ENCODE data around the gene AP5B1.
"Not testable (repeated sequence)": the region's sequence is repeated elsewhere in the genome, so short reads cannot be mapped to it uniquely, and the experiment has no call there.

AP5B1 gene

GRCh38 chr11:65735111-65735510 is 45.7 kb downstream of the AP5B1 start:
- H3K9me3 ChIP-seq (ENCODE audit: control insufficient read depth, low read length); H3K36me3 ChIP-seq (ENCODE audit: control insufficient read depth, insufficient read depth, low read length); H3K4me1 ChIP-seq (ENCODE audit: control insufficient read depth, insufficient read depth, low read length); H3K4me3 ChIP-seq (ENCODE audit: low read length); H3K27me3 ChIP-seq (ENCODE audit: control insufficient read depth, insufficient read depth, low read length); H3K9ac ChIP-seq (ENCODE audit: low read length): not testable (repeated sequence)

- no peak overlapping the region for H3K4me3 ChIP-seq (ENCODE audit: low read length)
- H3K9me3 ChIP-seq (ENCODE audit: control insufficient read depth, low read length) = no peaks in the 10 kb centered on the region
- no peak overlapping the region for H3K9ac ChIP-seq (ENCODE audit: low read length)
- no peaks in the 10 kb centered on the region for H3K27me3 ChIP-seq (ENCODE audit: control insufficient read depth, insufficient read depth, low read length)
- H3K36me3 ChIP-seq (ENCODE audit: control insufficient read depth, insufficient read depth, low read length) = no peaks in the 10 kb centered on the region
- no peaks in the 10 kb centered on the region for H3K4me1 ChIP-seq (ENCODE audit: control insufficient read depth, insufficient read depth, low read length)
Measured at GRCh38 chr11:65730461-65730860, 50.3 kb downstream of the AP5B1 start.

- Histone ChIP-seq H3K9ac (ENCODE audit: low read length) (no peak overlapping the region), H3K4me3 (ENCODE audit: low read length) (no peak overlapping the region), H3K36me3 (ENCODE audit: control insufficient read depth, insufficient read depth, low read length) (no peaks in the 10 kb centered on the region), H3K9me3 (ENCODE audit: control insufficient read depth, low read length) (no peaks in the 10 kb centered on the region), H3K27me3 (ENCODE audit: control insufficient read depth, insufficient read depth, low read length) (no peaks in the 10 kb centered on the region), H3K4me1 (ENCODE audit: control insufficient read depth, insufficient read depth, low read length) (no peaks in the 10 kb centered on the region)
Measured at GRCh38 chr11:65727865-65728264, 52.9 kb downstream of the AP5B1 start.

GRCh38 chr11:65726660-65727059 is 54.1 kb downstream of the AP5B1 start:
- Histone ChIP-seq H3K9ac (ENCODE audit: low read length) (no peak overlapping the region), H3K4me3 (ENCODE audit: low read length) (no peak overlapping the region), H3K27me3 (ENCODE audit: control insufficient read depth, insufficient read depth, low read length) (no peaks in the 10 kb centered on the region), H3K4me1 (ENCODE audit: control insufficient read depth, insufficient read depth, low read length) (no peaks in the 10 kb centered on the region), H3K9me3 (ENCODE audit: control insufficient read depth, low read length) (no peaks in the 10 kb centered on the region), H3K36me3 (ENCODE audit: control insufficient read depth, insufficient read depth, low read length) (no peaks in the 10 kb centered on the region)

All from mucosa of stomach (tissue), 1 donor.